ENCODE data around the gene EPHB1. TPM values are rescaled to one million over a fixed set of nuclear protein-coding genes. Genes with fewer than 3 reads are reported as not detected.

Gene EPHB1
- total and polyA plus RNA-seq, 8 donors, result 0.02 to 1.4 (median 0.43) TPM

GRCh38 chr3:134766290-134766689 is 28.8 kb upstream of the EPHB1 start:
- 96 to 100% methylated on average over 1 of the region's 1 CpG for WGBS, 2 donors
- Histone ChIP-seq H3K4me3 (no peak overlapping the region), H3K4me1 (peaks cover 15 to 25% (median 15%) of the 10 kb centered on the region in 3 donors), H3K27ac (no peak overlapping the region), H3K9me3 (no peaks in the 10 kb centered on the region), H3K27me3 (no peaks in the 10 kb centered on the region), H3K36me3 (no peaks in the 10 kb centered on the region)
- no peak for DNase-seq
- TF ChIP-seq CTCF (IDR thresholded peaks at IDR 0.05), result no peak
- ATAC-seq, result no peak
- intact Hi-C loops (cut with DNase I), result no loop called here
- no peak for FAIRE-seq

GRCh38 chr3:134768116-134768515 is 26.9 kb upstream of the EPHB1 start:
- TF ChIP-seq CTCF (IDR thresholded peaks at IDR 0.05), result no peak
- H3K9me3 ChIP-seq, result no peaks in the 10 kb centered on the region
- no peaks in the 10 kb centered on the region for H3K36me3 ChIP-seq
- WGBS, 2 donors, result 72 to 83% methylated on average over 3 of the region's 3 CpGs
- H3K27me3 ChIP-seq, result no peaks in the 10 kb centered on the region
- DNase-seq (no peak), ATAC-seq (no peak), FAIRE-seq (no peak)
- H3K27ac ChIP-seq, result peak overlapping the region in 1 of 4 donors; percentile 71
- intact Hi-C loops (cut with DNase I), result no loop called here
- H3K4me3 ChIP-seq, result no peak overlapping the region
- H3K4me1 ChIP-seq, result peaks cover 15 to 25% (median 15%) of the 10 kb centered on the region in 3 donors

- no peaks in the 10 kb centered on the region for H3K36me3 ChIP-seq
- no peak overlapping the region for H3K4me3 ChIP-seq
- no peak for TF ChIP-seq CTCF (IDR thresholded peaks at IDR 0.05)
- intact Hi-C loops (cut with DNase I), result no loop called here
- 79 to 83% methylated on average over 5 of the region's 5 CpGs for WGBS, 2 donors
- H3K9me3 ChIP-seq, result no peaks in the 10 kb centered on the region
- peaks cover 15 to 25% (median 15%) of the 10 kb centered on the region in 3 donors for H3K4me1 ChIP-seq
- no peaks in the 10 kb centered on the region for H3K27me3 ChIP-seq
- ATAC-seq, result peak; percentile 41 to 74 (median 55)
- FAIRE-seq, result no peak
- H3K27ac ChIP-seq, result peak overlapping the region in 3 of 4 donors; percentile 43 to 71 (median 53)
- no peak for DNase-seq
Observed at GRCh38 chr3:134768837-134769236, 26.2 kb upstream of the EPHB1 start.

GRCh38 chr3:134769287-134769868 is 25.7 kb upstream of the EPHB1 start:
- Histone ChIP-seq H3K4me3 (no peak overlapping the region), H3K9me3 (no peaks in the 10 kb centered on the region), H3K27me3 (no peaks in the 10 kb centered on the region), H3K27ac (peak overlapping the region; percentile 16 to 71 (median 48)), H3K4me1 (peaks cover 15 to 25% (median 15%) of the 10 kb centered on the region in 3 donors), H3K36me3 (no peaks in the 10 kb centered on the region)
- WGBS, 2 donors, result 17 to 18% methylated on average over 2 of the region's 2 CpGs
- no peak for TF ChIP-seq CTCF (IDR thresholded peaks at IDR 0.05)
- FAIRE-seq (no peak), ATAC-seq (peak; percentile 84 to 93 (median 89)), DNase-seq (peak in 2 of 6 donors; percentile 17 to 32)
- intact Hi-C loops (cut with DNase I), result no loop called here

- Histone ChIP-seq H3K4me3 (no peak overlapping the region), H3K27me3 (no peaks in the 10 kb centered on the region), H3K36me3 (no peaks in the 10 kb centered on the region), H3K27ac (no peak overlapping the region), H3K4me1 (peaks cover 15 to 25% (median 15%) of the 10 kb centered on the region in 3 donors), H3K9me3 (no peaks in the 10 kb centered on the region)
- ATAC-seq (no peak), DNase-seq (no peak), FAIRE-seq (no peak)
- intact Hi-C loops (cut with DNase I), result no loop called here
- no peak for TF ChIP-seq CTCF (IDR thresholded peaks at IDR 0.05)
- 53 to 66% methylated on average over 3 of the region's 3 CpGs for WGBS, 2 donors
Observed at GRCh38 chr3:134772011-134772410, 23.0 kb upstream of the EPHB1 start.
